HG03159 (cell line): ENCODE measurements around the gene KLHL7.
"Not testable (repeated sequence)": the region's sequence is repeated elsewhere in the genome, so short reads cannot be mapped to it uniquely, and the experiment has no call there.

Experiments
- ATAC-seq: cut with Tn5 transposase; IDR thresholded peaks from one replicate; pipeline ENCODE4 v1.9.1; 2021; ENCODE audit warnings: mild to moderate bottlenecking, moderate library complexity; ENCODE audit not compliant: unreplicated experiment

KLHL7 gene

GRCh38 chr7:23107781-23108180, 2.2 kb downstream of the KLHL7 start:
- ATAC-seq = no peak

GRCh38 chr7:23108995-23109394, 3.4 kb downstream of the KLHL7 start:
- no peak for ATAC-seq

- no peak for ATAC-seq
Measured at GRCh38 chr7:23109470-23109869, 3.9 kb downstream of the KLHL7 start.

GRCh38 chr7:23114896-23115295, 9.3 kb downstream of the KLHL7 start:
- ATAC-seq = no peak

GRCh38 chr7:23115991-23116390, 10.4 kb downstream of the KLHL7 start:
- no peak for ATAC-seq

- no peak for ATAC-seq
Measured at GRCh38 chr7:23117841-23118240, 12.3 kb downstream of the KLHL7 start.

GRCh38 chr7:23120106-23120505, 14.5 kb downstream of the KLHL7 start:
- no peak for ATAC-seq

- ATAC-seq = no peak
Measured at GRCh38 chr7:23121165-23121564, 15.6 kb downstream of the KLHL7 start.

GRCh38 chr7:23123007-23123406, 17.4 kb downstream of the KLHL7 start:
- ATAC-seq = no peak

- ATAC-seq = no peak
Measured at GRCh38 chr7:23123465-23123864, 17.9 kb downstream of the KLHL7 start.

- no peak for ATAC-seq
Measured at GRCh38 chr7:23129036-23129435, 23.5 kb downstream of the KLHL7 start.

- not testable (repeated sequence) for ATAC-seq
Measured at GRCh38 chr7:23131799-23132198, 26.2 kb downstream of the KLHL7 start.

GRCh38 chr7:23133797-23134196, 28.2 kb downstream of the KLHL7 start:
- ATAC-seq = no peak

- no peak for ATAC-seq
Measured at GRCh38 chr7:23135755-23136154, 30.2 kb downstream of the KLHL7 start.

- ATAC-seq = no peak
Measured at GRCh38 chr7:23136216-23136615, 30.6 kb downstream of the KLHL7 start.

GRCh38 chr7:23157679-23158078, 52.1 kb downstream of the KLHL7 start:
- ATAC-seq = no peak

- no peak for ATAC-seq
Measured at GRCh38 chr7:23158546-23158945, 53.0 kb downstream of the KLHL7 start.

- no peak for ATAC-seq
Measured at GRCh38 chr7:23161482-23161881, 55.9 kb downstream of the KLHL7 start.

GRCh38 chr7:23164846-23165245, 59.3 kb downstream of the KLHL7 start:
- ATAC-seq = no peak

GRCh38 chr7:23165316-23165715, 59.7 kb downstream of the KLHL7 start:
- no peak for ATAC-seq

GRCh38 chr7:23167691-23168090, 62.1 kb downstream of the KLHL7 start:
- ATAC-seq = no peak

- no peak for ATAC-seq
Measured at GRCh38 chr7:23168111-23168885, 62.7 kb downstream of the KLHL7 start.

GRCh38 chr7:23175938-23176337, 70.4 kb downstream of the KLHL7 start:
- ATAC-seq = no peak
